Testis (tissue), 3 donors: ENCODE data around the gene SLC25A6. TPM values are rescaled to one million over a fixed set of nuclear protein-coding genes. Genes with fewer than 3 reads are reported as not detected.

Experiments used
- DNase-seq: peaks from one replicate; pipeline ENCODE4 v3.0.0-alpha.2; 2019
- H3K27ac ChIP-seq, 2 donors: fragments of 200-600 bp; sonication (generic); one replicate each; pipeline ENCODE4 v1.5.1; 2019
- H3K27me3 ChIP-seq: fragments of 200-600 bp; sonication (generic); one replicate; pipeline ENCODE4 v1.5.1; 2019
- H3K36me3 ChIP-seq: fragments of 200-600 bp; sonication (generic); one replicate; pipeline ENCODE4 v1.5.1; 2017; ENCODE audit warnings: low read depth; ENCODE audit errors: missing control alignments
- H3K4me1 ChIP-seq: fragments of 200-600 bp; sonication (generic); one replicate; pipeline ENCODE4 v1.5.1; 2019
- H3K4me3 ChIP-seq, 2 donors: fragments of 200-600 bp; sonication (generic); one replicate each; pipeline ENCODE4 v1.5.1; 2017 to 2019
- H3K9me3 ChIP-seq: fragments of 200-600 bp; sonication (generic); one replicate; pipeline ENCODE4 v1.5.1; 2017
- CTCF ChIP-seq, 3 experiments: fragments of 450-650 bp in 2 of 3; fragments of 200-600 bp in 1 of 3; sonication (generic) in 1 of 3; IDR thresholded peaks; one replicate each; pipeline ENCODE4 v1.5.1; 2016 to 2019; ENCODE audit warnings: antibody characterized with exemption in 3 of 3, mild to moderate bottlenecking in 2 of 3, moderate library complexity in 1 of 3
- POLR2A ChIP-seq: fragments of 450-650 bp; IDR thresholded peaks from one replicate; pipeline ENCODE4 v1.6.1; 2017; ENCODE audit warnings: antibody characterized with exemption, mild to moderate bottlenecking, moderate library complexity
- WGBS, 2 donors: methylation state at CpG; one replicate each; pipeline ENCODE4 v1.1.5; 2018; 5-methylcytosine and 5-hydroxymethylcytosine counted together
- intact Hi-C: fragments of 100-400 bp; cut with DNase I; formaldehyde crosslinking; loops from one replicate; pipeline ENCODE4 v1.15.1; 2023; ENCODE audit warnings: low total_unique reads
- polyA plus RNA-seq: library from polyadenylated mRNA; stranded (reverse); fragments of 350-450 nt; fragmentation: Illumina TruSeq; extraction: RNeasy Lipid Tissue Mini Kit (QIAGEN cat#74804); gene quantifications from one replicate; pipeline ENCODE4 v1.2.3, GENCODE V29; 2014; ENCODE audit warnings: low read depth, low replicate concordance; ENCODE audit not compliant: insufficient read depth
- total RNA-seq, 2 donors: library from RNA; depleted of rRNA; stranded (reverse); fragments of >200 nt; gene quantifications; one replicate each; pipeline ENCODE4 v1.2.3, GENCODE V29; 2016

The SLC25A6 gene
- total and polyA plus RNA-seq, 3 donors from 2014 or later = 157 to 293 (median 171) TPM

- no peak for DNase-seq
- Histone ChIP-seq H3K27ac (no peak overlapping the region), H3K4me1 (no peaks in the 10 kb centered on the region), H3K4me3 (no peak overlapping the region), H3K36me3 (no peaks in the 10 kb centered on the region), H3K27me3 (no peaks in the 10 kb centered on the region), H3K9me3 (no peaks in the 10 kb centered on the region)
- TF ChIP-seq CTCF (IDR thresholded peaks at IDR 0.05) = no peak
- TF ChIP-seq POLR2A = no peak
- 77 to 84% methylated on average over 4 of the region's 4 CpGs for WGBS, 2 donors
- intact Hi-C loops = no loop called here
These were observed 32.4 kb downstream of the SLC25A6 start for GRCh38 chrX:1359477-1359873.

- 84 to 86% methylated on average over 6 of the region's 6 CpGs for WGBS, 2 donors
- TF ChIP-seq POLR2A (no peak), CTCF (IDR thresholded peaks at IDR 0.05) (no peak)
- Histone ChIP-seq H3K4me3 (no peak overlapping the region), H3K27ac (no peak overlapping the region), H3K4me1 (no peaks in the 10 kb centered on the region), H3K9me3 (no peaks in the 10 kb centered on the region), H3K27me3 (no peaks in the 10 kb centered on the region), H3K36me3 (no peaks in the 10 kb centered on the region)
- intact Hi-C loops = no loop called here
- DNase-seq = no peak
These were observed 33.0 kb downstream of the SLC25A6 start for GRCh38 chrX:1358793-1359476.

- Histone ChIP-seq H3K36me3 (no peaks in the 10 kb centered on the region), H3K27me3 (no peaks in the 10 kb centered on the region), H3K4me3 (no peak overlapping the region), H3K9me3 (no peaks in the 10 kb centered on the region), H3K4me1 (no peaks in the 10 kb centered on the region), H3K27ac (no peak overlapping the region)
- DNase-seq = no peak
- intact Hi-C loops = no loop called here
- TF ChIP-seq POLR2A (no peak), CTCF (IDR thresholded peaks at IDR 0.05) (no peak)
- WGBS, 2 donors = 98 to 99% methylated on average over 10 of the region's 10 CpGs
These were observed 33.9 kb downstream of the SLC25A6 start for GRCh38 chrX:1357993-1358392.

- no peak for DNase-seq
- Histone ChIP-seq H3K27me3 (no peaks in the 10 kb centered on the region), H3K4me1 (no peaks in the 10 kb centered on the region), H3K4me3 (no peak overlapping the region), H3K36me3 (no peaks in the 10 kb centered on the region), H3K27ac (no peak overlapping the region), H3K9me3 (no peaks in the 10 kb centered on the region)
- no peak for TF ChIP-seq POLR2A
- no peak for TF ChIP-seq CTCF (IDR thresholded peaks at IDR 0.05)
- intact Hi-C loops = no loop called here
- 31 to 33% methylated on average over 11 of the region's 11 CpGs for WGBS, 2 donors
These were observed 36.5 kb downstream of the SLC25A6 start for GRCh38 chrX:1355131-1356046.
